Spleen (tissue), 11 donors: ENCODE data around the gene MRI1. TPM values are rescaled to one million over a fixed set of nuclear protein-coding genes. Genes with fewer than 3 reads are reported as not detected.
A peak's percentile ranks its signal among the peaks of the same experiment; 100 is the strongest.

Source experiments
- DNase-seq: peaks from one replicate; pipeline ENCODE4 v3.0.0-alpha.2; 2020
- H3K27ac ChIP-seq, 8 donors: fragments of 200-600 bp; sonication (generic) in 7 of 8; 1 replicate in 4 of 8; 2 replicates in 4 of 8; pipeline versions ENCODE4 v1.5.0 to v1.8.0; 2016 to 2021; ENCODE audit warnings: inconsistent platforms in 4 of 8, mild to moderate bottlenecking in 4 of 8, moderate library complexity in 1 of 8
- H3K27me3 ChIP-seq, 7 donors: fragments of 200-600 bp; sonication (generic) in 6 of 7; replicated peaks in 1 of 7; 1 replicate in 4 of 7; 2 replicates in 3 of 7; pipeline versions ENCODE4 v1.5.0 to v1.8.0; 2016 to 2021; ENCODE audit warnings: inconsistent platforms in 3 of 7, mild to moderate bottlenecking in 1 of 7
- H3K36me3 ChIP-seq, 6 donors: fragments of 200-600 bp; sonication (generic) in 5 of 6; 1 replicate in 4 of 6; 2 replicates in 2 of 6; pipeline versions ENCODE4 v1.5.0 to v1.8.0; 2016 to 2021; ENCODE audit warnings: inconsistent platforms in 2 of 6
- H3K4me1 ChIP-seq, 6 donors: fragments of 200-600 bp; sonication (generic) in 5 of 6; 1 replicate in 3 of 6; 2 replicates in 3 of 6; pipeline versions ENCODE4 v1.5.0 to v1.8.0; 2016 to 2021; ENCODE audit warnings: inconsistent platforms in 3 of 6
- H3K4me3 ChIP-seq, 8 donors: fragments of 200-600 bp; sonication (generic) in 7 of 8; 1 replicate in 4 of 8; 2 replicates in 4 of 8; pipeline versions ENCODE4 v1.5.0 to v1.8.0; 2016 to 2021; ENCODE audit warnings: inconsistent platforms in 4 of 8, mild to moderate bottlenecking in 4 of 8, moderate library complexity in 2 of 8
- H3K9me3 ChIP-seq, 8 donors: fragments of 200-600 bp; sonication (generic) in 7 of 8; 1 replicate in 4 of 8; 2 replicates in 4 of 8; pipeline versions ENCODE4 v1.5.0 to v1.8.0; 2016 to 2021; ENCODE audit warnings: inconsistent platforms in 4 of 8
- CTCF ChIP-seq, 11 experiments: fragments of 200-600 bp in 7 of 11; fragments of 450-650 bp in 4 of 11; sonication (generic) in 4 of 11; IDR thresholded peaks in 8 of 11; conservative IDR thresholded peaks in 3 of 11; 1 replicate in 7 of 11; 2 replicates in 4 of 11; pipeline versions ENCODE4 v1.4.0 to v1.8.0; 2016 to 2021; ENCODE audit warnings: antibody characterized with exemption in 11 of 11, inconsistent platforms in 4 of 11, mild to moderate bottlenecking in 1 of 11
- POLR2A ChIP-seq, 3 donors: fragments of 450-650 bp; IDR thresholded peaks; one replicate each; pipeline ENCODE4 v1.5.1; 2017; ENCODE audit warnings: antibody characterized with exemption in 3 of 3, mild to moderate bottlenecking in 1 of 3
- POLR2AphosphoS5 ChIP-seq, 3 donors: sonication (generic); formaldehyde crosslinking; IDR thresholded peaks; one replicate each; pipeline ENCODE4 v1.5.1; 2017; ENCODE audit warnings: antibody characterized with exemption in 3 of 3
- WGBS, 5 donors: extraction: QIAGEN DNeasy Blood & Tissue Kit in 3 of 5; methylation state at CpG; one replicate each; pipeline versions ENCODE4 v1.1.5 to v1.1.7; 2013 to 2018; 5-methylcytosine and 5-hydroxymethylcytosine counted together
- intact Hi-C: fragments of 100-400 bp; cut with DNase I; formaldehyde crosslinking; loops from one replicate; pipeline ENCODE4 v1.15.0; 2023; ENCODE audit warnings: low total_unique reads
- polyA plus RNA-seq, 3 donors: library from polyadenylated mRNA; stranded (reverse); fragments of 200-250 nt; gene quantifications; one replicate each; pipeline ENCODE4 v1.2.1, GENCODE V29; 2013
- total RNA-seq, 7 donors: library from RNA; depleted of rRNA in 3 of 7; stranded (reverse); fragments of >200 nt in 3 of 7; fragmentation: NEBNext Ultra II Directional in 4 of 7; extraction: Animal tissue kit (Norgen Biotek cat#: 25700) in 4 of 7; gene quantifications; one replicate each; pipeline versions ENCODE4 v1.1.0 to v1.2.1, GENCODE V29; 2016 to 2021
- donor health status: healthy with polysubstance abuse.
- donor health status: DM: no; HTN: no; CAD: no; lungs with moderate emphysema.
- donor health status: DM: no; HTN: no; CAD: no.
- donor health status: Bipolar disorder and iron deficiency.
- donor health status: healthy.
- donor health status: DM: no; HTN: no; CAD: no.
- donor health status: DM: yes; HTN: yes; CAD: no.

The MRI1 gene
- total and polyA plus RNA-seq, 10 donors, result 21.2 to 64.6 (median 35.3) TPM

GRCh38 chr19:13763265-13763664 is 1.1 kb upstream of the MRI1 start:
- intact Hi-C loops, result no loop called here
- Histone ChIP-seq H3K27me3 (no peaks in the 10 kb centered on the region), H3K9me3 (no peaks in the 10 kb centered on the region), H3K4me1 (peaks cover 5 to 33% (median 23%) of the 10 kb centered on the region in 6 donors), H3K36me3 (peaks cover 3 to 68% (median 50%) of the 10 kb centered on the region in 6 donors), H3K27ac (no peak overlapping the region), H3K4me3 (no peak overlapping the region)
- WGBS, 5 donors, result 86 to 100% (median 93%) methylated on average over 2 to 3 of the region's 3 CpGs
- no peak for DNase-seq
- no peak for TF ChIP-seq POLR2AphosphoS5 (IDR thresholded peaks at IDR 0.05)
- no peak for TF ChIP-seq POLR2A (IDR thresholded peaks at IDR 0.05)
- TF ChIP-seq CTCF (IDR thresholded peaks at IDR 0.05 in 8 of 11, conservative IDR thresholded peaks at IDR 0.05 in 3 of 11), result no peak

- TF ChIP-seq POLR2A (IDR thresholded peaks at IDR 0.05), result no peak
- no peak for TF ChIP-seq CTCF (IDR thresholded peaks at IDR 0.05 in 8 of 11, conservative IDR thresholded peaks at IDR 0.05 in 3 of 11)
- no peak for TF ChIP-seq POLR2AphosphoS5 (IDR thresholded peaks at IDR 0.05)
- 1 to 5% (median 2%) methylated on average over 8 to 48 of the region's 48 CpGs for WGBS, 5 donors
- DNase-seq, result peak; percentile 89
- no peaks in the 10 kb centered on the region for H3K27me3 ChIP-seq
- peak overlapping the region; percentile 62 to 93 (median 81) for H3K4me3 ChIP-seq
- peak overlapping the region in 6 of 8 donors; percentile 69 to 83 (median 78) for H3K27ac ChIP-seq
- H3K9me3 ChIP-seq, result no peaks in the 10 kb centered on the region
- peaks cover 0 to 68% (median 50%) of the 10 kb centered on the region in 6 donors for H3K36me3 ChIP-seq
- intact Hi-C loops, result no loop called here
- peaks cover 5 to 33% (median 23%) of the 10 kb centered on the region in 6 donors for H3K4me1 ChIP-seq
Observed at GRCh38 chr19:13764821-13765394, 586 bp downstream of the MRI1 start.

- intact Hi-C loops, result no loop called here
- DNase-seq, result no peak
- peaks cover 5 to 33% (median 23%) of the 10 kb centered on the region in 6 donors for H3K4me1 ChIP-seq
- H3K9me3 ChIP-seq, result no peaks in the 10 kb centered on the region
- 56 to 70% (median 62%) methylated on average over 15 to 19 of the region's 19 CpGs for WGBS, 5 donors
- peak overlapping the region in 6 of 8 donors; percentile 69 to 83 (median 78) for H3K27ac ChIP-seq
- peaks cover 0 to 68% (median 50%) of the 10 kb centered on the region in 6 donors for H3K36me3 ChIP-seq
- no peak for TF ChIP-seq POLR2AphosphoS5 (IDR thresholded peaks at IDR 0.05)
- TF ChIP-seq CTCF (IDR thresholded peaks at IDR 0.05 in 8 of 11, conservative IDR thresholded peaks at IDR 0.05 in 3 of 11), result no peak
- no peak for TF ChIP-seq POLR2A (IDR thresholded peaks at IDR 0.05)
- H3K27me3 ChIP-seq, result no peaks in the 10 kb centered on the region
- peak overlapping the region; percentile 62 to 93 (median 81) for H3K4me3 ChIP-seq
Observed at GRCh38 chr19:13765395-13766094, 1.2 kb downstream of the MRI1 start.

GRCh38 chr19:13766095-13766481 is 1.8 kb downstream of the MRI1 start:
- no peak for DNase-seq
- TF ChIP-seq POLR2A (IDR thresholded peaks at IDR 0.05), result no peak
- TF ChIP-seq CTCF (IDR thresholded peaks at IDR 0.05 in 8 of 11, conservative IDR thresholded peaks at IDR 0.05 in 3 of 11), result no peak
- no peak for TF ChIP-seq POLR2AphosphoS5 (IDR thresholded peaks at IDR 0.05)
- Histone ChIP-seq H3K4me3 (no peak overlapping the region), H3K27me3 (no peaks in the 10 kb centered on the region), H3K36me3 (peaks cover 0 to 68% (median 50%) of the 10 kb centered on the region in 6 donors), H3K9me3 (no peaks in the 10 kb centered on the region), H3K27ac (no peak overlapping the region), H3K4me1 (peaks cover 5 to 33% (median 23%) of the 10 kb centered on the region in 6 donors)
- 93 to 97% (median 94%) methylated on average over 3 of the region's 3 CpGs for WGBS, 5 donors
- intact Hi-C loops, result no loop called here
